Mesothelial cell of epicardium (in vitro differentiated cells): ENCODE results near the gene CACNB1. TPM values are rescaled to one million over a fixed set of nuclear protein-coding genes. Genes with fewer than 3 reads are reported as not detected.
A peak's percentile ranks its signal among the peaks of the same experiment; 100 is the strongest.

Source experiments
- DNase-seq, 2 experiments: peaks; one replicate each; pipeline ENCODE4 v3.0.0; 2021; ENCODE audit warnings: low spot score in 2 of 2; ENCODE audit not compliant: unreplicated experiment in 2 of 2
- H3K27ac Mint-ChIP-seq: 2 replicates; pipeline ENCODE4 v1.8.0; 2021; ENCODE audit warnings: mixed read lengths
- H3K27me3 Mint-ChIP-seq: 2 replicates; pipeline ENCODE4 v1.8.0; 2021; ENCODE audit warnings: low read depth, mixed read lengths
- H3K36me3 Mint-ChIP-seq: 2 replicates; pipeline ENCODE4 v1.8.0; 2021; ENCODE audit warnings: mixed read lengths
- H3K4me1 Mint-ChIP-seq: 2 replicates; pipeline ENCODE4 v1.8.0; 2021; ENCODE audit warnings: mixed read lengths
- H3K4me3 Mint-ChIP-seq: 2 replicates; pipeline ENCODE4 v1.8.0; 2021; ENCODE audit warnings: mild to moderate bottlenecking, moderate library complexity, mixed read lengths
- H3K9me3 Mint-ChIP-seq: 2 replicates; pipeline ENCODE4 v1.8.0; 2021; ENCODE audit warnings: mixed read lengths
- total RNA-seq: library from RNA; stranded (reverse); gene quantifications from 3 replicates; pipeline ENCODE4 v1.2.1, GENCODE V29; 2021
- TF ChIP-seq, protein P1 (sequence below): fragments of 200-600 bp; sonication (generic); IDR thresholded peaks from one replicate; pipeline ENCODE4 v1.5.0; 2021; ENCODE audit warnings: antibody characterized with exemption; ENCODE audit not compliant: unreplicated experiment

CACNB1 gene
- total RNA-seq, 1 donor from 2014 or later, result 21.6 TPM

DNA sequence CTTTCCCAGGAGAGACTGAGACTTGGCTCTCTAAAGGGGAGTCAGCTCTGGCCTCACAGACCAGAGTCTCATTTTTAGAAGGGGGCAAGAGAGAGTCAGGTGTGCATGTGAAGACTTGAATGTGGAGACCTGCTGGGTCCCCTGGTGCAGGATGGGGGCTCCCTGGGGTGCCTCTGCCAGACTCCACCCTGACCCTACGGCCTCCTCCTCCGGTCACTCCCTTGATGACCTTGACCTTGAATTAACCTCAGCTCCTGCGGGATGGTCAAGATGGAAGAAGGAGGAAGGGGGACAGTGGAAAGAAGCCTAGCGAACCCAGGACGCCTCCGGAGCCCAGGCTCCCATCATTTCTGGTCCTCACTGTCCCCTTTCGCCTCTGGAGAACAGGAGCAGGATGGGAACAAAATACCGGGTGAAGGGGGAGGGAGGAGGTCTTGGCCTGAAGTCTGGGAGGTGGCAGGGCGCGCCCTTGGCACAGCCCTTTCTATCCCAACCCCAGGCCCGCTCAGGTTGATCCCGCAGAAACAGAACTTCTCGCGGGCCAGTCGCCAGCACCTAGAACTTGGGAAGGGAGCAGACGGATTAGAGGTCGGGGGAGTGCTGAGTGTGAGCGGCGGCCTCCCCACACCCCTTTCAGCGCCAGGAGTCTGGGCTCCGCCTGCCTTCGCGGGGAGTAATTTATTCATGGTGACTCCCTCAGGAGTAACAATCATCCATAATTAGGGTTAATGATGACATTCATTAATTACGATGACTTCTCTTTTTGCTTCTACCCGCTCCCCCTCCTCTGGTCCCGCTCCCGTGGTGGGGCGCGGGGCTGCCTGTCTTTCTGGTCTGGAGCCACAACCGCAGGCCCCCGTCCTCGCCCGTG lies 26.7 kb upstream of the CACNB1 start:
- Mint-ChIP-seq H3K36me3 (no peaks in the 10 kb centered on the region), H3K9me3 (no peaks in the 10 kb centered on the region), H3K4me1 (peaks cover 15% of the 10 kb centered on the region), H3K27me3 (peaks cover 73% of the 10 kb centered on the region), H3K4me3 (peak overlapping the region; percentile 58), H3K27ac (no peak overlapping the region)
- DNase-seq, result no peak
- TF ChIP-seq, protein P1, sequence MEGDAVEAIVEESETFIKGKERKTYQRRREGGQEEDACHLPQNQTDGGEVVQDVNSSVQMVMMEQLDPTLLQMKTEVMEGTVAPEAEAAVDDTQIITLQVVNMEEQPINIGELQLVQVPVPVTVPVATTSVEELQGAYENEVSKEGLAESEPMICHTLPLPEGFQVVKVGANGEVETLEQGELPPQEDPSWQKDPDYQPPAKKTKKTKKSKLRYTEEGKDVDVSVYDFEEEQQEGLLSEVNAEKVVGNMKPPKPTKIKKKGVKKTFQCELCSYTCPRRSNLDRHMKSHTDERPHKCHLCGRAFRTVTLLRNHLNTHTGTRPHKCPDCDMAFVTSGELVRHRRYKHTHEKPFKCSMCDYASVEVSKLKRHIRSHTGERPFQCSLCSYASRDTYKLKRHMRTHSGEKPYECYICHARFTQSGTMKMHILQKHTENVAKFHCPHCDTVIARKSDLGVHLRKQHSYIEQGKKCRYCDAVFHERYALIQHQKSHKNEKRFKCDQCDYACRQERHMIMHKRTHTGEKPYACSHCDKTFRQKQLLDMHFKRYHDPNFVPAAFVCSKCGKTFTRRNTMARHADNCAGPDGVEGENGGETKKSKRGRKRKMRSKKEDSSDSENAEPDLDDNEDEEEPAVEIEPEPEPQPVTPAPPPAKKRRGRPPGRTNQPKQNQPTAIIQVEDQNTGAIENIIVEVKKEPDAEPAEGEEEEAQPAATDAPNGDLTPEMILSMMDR, result no peak

DNA sequence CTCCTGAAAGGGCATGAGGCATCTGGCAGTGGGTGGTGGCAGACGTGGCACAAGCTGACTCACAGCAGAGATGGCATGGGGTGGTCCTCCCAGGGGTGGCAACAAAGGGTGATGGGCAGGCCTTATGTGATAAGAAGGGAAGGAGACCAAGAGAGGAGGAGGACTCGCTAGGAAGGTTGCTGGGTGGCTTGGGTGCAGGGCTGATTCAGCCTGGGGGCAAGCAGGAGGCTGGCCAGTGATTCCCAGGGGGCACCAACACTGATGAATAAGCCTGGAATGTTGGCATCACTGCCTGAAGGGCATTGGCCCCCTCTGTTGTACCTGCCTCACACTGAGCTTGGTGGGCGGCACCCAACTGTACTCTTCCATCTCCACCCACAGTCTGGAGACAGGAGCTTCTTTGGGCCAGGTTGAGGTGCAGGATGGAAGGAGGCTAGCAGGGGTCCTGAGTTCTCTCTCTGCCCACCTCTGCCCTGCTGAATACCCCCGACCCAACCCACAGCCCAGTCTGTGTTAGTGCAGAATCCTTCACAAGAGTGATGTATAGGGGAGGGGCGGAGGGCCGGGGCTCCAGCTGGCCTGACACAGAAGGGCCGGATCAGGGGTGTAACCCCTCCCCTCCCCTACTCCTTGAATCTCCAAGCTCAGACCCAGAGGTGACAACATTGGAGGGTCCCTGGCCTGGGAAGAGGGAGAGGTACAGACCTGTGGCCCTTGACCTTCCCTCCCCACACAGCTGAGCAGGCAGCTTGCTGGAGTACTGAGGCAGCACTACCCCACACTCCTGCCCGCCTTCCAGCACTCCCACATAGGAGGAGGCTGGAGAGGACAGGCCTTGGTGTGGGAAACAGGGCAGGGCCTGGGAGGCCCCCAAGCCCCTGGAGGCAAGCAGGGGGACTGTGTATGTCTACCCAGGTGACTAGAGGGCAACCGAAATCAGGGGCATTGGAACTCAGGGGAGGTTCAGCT lies 25.7 kb upstream of the CACNB1 start:
- Mint-ChIP-seq H3K4me1 (peaks cover 15% of the 10 kb centered on the region), H3K27me3 (peaks cover 77% of the 10 kb centered on the region), H3K4me3 (peak overlapping the region; percentile 58), H3K9me3 (no peaks in the 10 kb centered on the region), H3K36me3 (no peaks in the 10 kb centered on the region), H3K27ac (no peak overlapping the region)
- TF ChIP-seq, protein P1, result no peak
- DNase-seq, result no peak

DNA sequence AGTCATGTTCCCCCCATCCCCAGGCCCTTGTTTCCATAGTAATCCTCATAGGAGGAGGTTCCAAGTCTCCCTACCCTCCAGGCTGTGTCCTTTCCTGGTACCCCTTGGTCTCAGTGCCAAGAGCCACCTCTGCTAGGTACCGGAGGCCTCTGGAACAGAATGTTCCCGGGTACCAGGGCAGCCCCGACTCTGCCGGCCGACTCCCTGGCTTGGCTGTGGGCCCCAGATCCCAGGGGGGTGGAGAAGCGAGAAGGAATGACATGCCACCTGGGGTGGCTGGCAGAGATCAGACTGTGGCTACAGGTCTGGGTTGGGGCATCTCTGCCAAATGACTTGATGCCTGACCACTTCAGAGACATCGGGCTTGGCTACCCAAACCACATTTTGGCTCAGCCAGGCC lies 24.7 kb upstream of the CACNB1 start:
- peaks cover 77% of the 10 kb centered on the region for H3K27me3 Mint-ChIP-seq
- peaks cover 15% of the 10 kb centered on the region for H3K4me1 Mint-ChIP-seq
- H3K4me3 Mint-ChIP-seq, result no peak overlapping the region
- TF ChIP-seq, protein P1, result no peak
- H3K9me3 Mint-ChIP-seq, result no peaks in the 10 kb centered on the region
- no peak for DNase-seq
- no peak overlapping the region for H3K27ac Mint-ChIP-seq
- H3K36me3 Mint-ChIP-seq, result no peaks in the 10 kb centered on the region

DNA sequence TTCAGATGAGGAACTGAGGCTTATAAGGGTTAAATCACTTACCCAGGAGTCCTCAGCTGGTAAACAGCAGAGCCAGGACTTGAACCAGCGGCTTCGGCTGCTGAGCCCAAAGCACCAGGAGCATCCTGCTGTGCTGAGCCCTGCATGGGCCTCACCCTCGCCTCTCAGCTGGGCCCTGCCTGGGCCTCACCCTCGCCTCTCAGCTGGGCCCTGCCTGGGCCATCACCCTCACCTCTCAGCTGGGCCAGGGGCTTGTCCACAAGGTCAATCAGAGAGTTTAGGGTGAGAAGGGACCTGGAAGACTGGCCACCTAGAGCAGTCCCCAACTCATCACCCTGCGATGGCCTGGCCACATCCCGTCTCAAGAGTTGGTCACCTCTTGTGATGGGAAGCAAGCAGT lies 24.1 kb upstream of the CACNB1 start:
- H3K27ac Mint-ChIP-seq, result no peak overlapping the region

DNA sequence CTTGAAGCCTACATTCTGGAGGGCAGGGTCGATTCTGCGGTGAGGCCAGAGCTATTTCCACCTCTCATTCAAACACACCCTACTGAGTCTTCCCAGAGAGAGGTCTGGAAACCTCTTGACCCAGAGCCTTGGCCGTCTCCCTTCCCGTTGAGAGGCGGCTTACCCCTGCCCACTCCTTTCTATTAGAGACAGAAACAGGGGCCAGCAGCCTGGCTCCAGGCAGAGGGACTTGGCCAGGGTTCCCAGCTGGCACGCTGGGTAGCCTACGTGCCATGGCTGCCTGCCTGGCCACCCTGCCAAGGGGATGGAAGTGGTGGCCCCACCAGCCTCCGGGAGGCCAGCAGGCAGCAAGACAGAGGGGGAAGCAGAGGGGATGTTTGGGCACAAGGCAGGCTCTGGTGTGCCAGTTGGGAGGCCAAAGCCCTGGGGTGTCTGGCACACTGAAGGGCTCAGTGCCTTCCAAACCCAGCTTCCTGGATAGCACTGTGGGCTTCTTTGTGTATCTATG lies 22.2 kb upstream of the CACNB1 start:
- Mint-ChIP-seq H3K4me1 (peaks cover 9% of the 10 kb centered on the region), H3K27ac (no peak overlapping the region), H3K9me3 (no peaks in the 10 kb centered on the region), H3K4me3 (no peak overlapping the region), H3K27me3 (peaks cover 85% of the 10 kb centered on the region), H3K36me3 (no peaks in the 10 kb centered on the region)
- no peak for DNase-seq
- TF ChIP-seq, protein P1, result no peak

More for the DNA sequence above, 24.1 kb upstream of the CACNB1 start:
- Mint-ChIP-seq H3K27me3 (peaks cover 78% of the 10 kb centered on the region), H3K4me1 (peaks cover 15% of the 10 kb centered on the region), H3K36me3 (no peaks in the 10 kb centered on the region), H3K9me3 (no peaks in the 10 kb centered on the region), H3K4me3 (no peak overlapping the region)
- DNase-seq, result no peak
- TF ChIP-seq, protein P1, result no peak
